IMR-90 (cell line): Measurements from ENCODE around the gene PRDM5. TPM values are rescaled to one million over a fixed set of nuclear protein-coding genes. Genes with fewer than 3 reads are reported as not detected.

Experiments
- ATAC-seq: fragments of 200-7000 bp; cut with Tn5 transposase; 2 replicates; pipeline ENCODE4 v1.9.1; 2020; ENCODE audit warnings: low read depth, mild to moderate bottlenecking, moderate library complexity
- BruUV-seq: library from RNA; stranded (reverse); fragments of 400-500 nt; replicated peaks from 2 replicates; lab custom pipeline; 2021; lab: Mats Ljungman, UMichigan
- CTCF ChIA-PET: fragments of 300-600 bp; formaldehyde crosslinking; extraction: SDS; loops from one replicate; lab custom pipeline; 2021; ENCODE audit warnings: antibody characterized with exemption; lab: Yijun Ruan, JAX
- POLR2A ChIA-PET: fragments of 300-600 bp; sonication (Branson Sonifier 250); formaldehyde crosslinking; loops from one replicate; lab custom pipeline; 2022; ENCODE audit warnings: antibody characterized with exemption; ENCODE audit not compliant: unreplicated experiment; lab: Charles Lee
- DNase-seq: peaks from one replicate; pipeline ENCODE4 v3.0.0; 2013
- H2AFZ ChIP-seq: replicated peaks from 2 replicates; pipeline ENCODE3; 2013; ENCODE audit warnings: low read length, mild to moderate bottlenecking; ENCODE audit not compliant: poor library complexity
- H2AK5ac ChIP-seq: 2 replicates; pipeline ENCODE4 v1.6.1; 2013; ENCODE audit warnings: low read depth, low read length, inconsistent platforms
- H2AK9ac ChIP-seq: replicated peaks from 2 replicates; pipeline ENCODE3; 2013; ENCODE audit warnings: mild to moderate bottlenecking, low read depth, low read length, moderate library complexity; ENCODE audit not compliant: poor library complexity
- H2BK120ac ChIP-seq: 2 replicates; pipeline ENCODE4 v1.6.1; 2013; ENCODE audit warnings: low read depth, low read length, inconsistent platforms
- H2BK15ac ChIP-seq: 3 replicates; pipeline ENCODE4 v1.6.1; 2013; ENCODE audit warnings: low read depth, low read length, inconsistent platforms
- H2BK20ac ChIP-seq: 2 replicates; pipeline ENCODE4 v1.6.1; 2013; ENCODE audit warnings: low read depth, mild to moderate bottlenecking, inconsistent platforms, low read length, moderate library complexity
- H2BK5ac ChIP-seq: 2 replicates; pipeline ENCODE4 v1.6.1; 2013; ENCODE audit warnings: mild to moderate bottlenecking, low read depth, low read length, inconsistent platforms; ENCODE audit not compliant: poor library complexity, severe bottlenecking
- H3K14ac ChIP-seq: replicated peaks from 2 replicates; pipeline ENCODE4 v1.6.1; 2013; ENCODE audit warnings: low read depth, low read length, inconsistent platforms
- H3K18ac ChIP-seq: 2 replicates; pipeline ENCODE4 v1.6.1; 2013; ENCODE audit warnings: low read depth, low read length, control low read depth
- H3K23ac ChIP-seq: 2 replicates; pipeline ENCODE4 v1.6.1; 2013; ENCODE audit warnings: low read depth, low read length, inconsistent platforms
- H3K27ac ChIP-seq: 2 replicates; pipeline ENCODE4 v1.5.1; 2013; ENCODE audit warnings: mild to moderate bottlenecking, control low read depth, low read length; ENCODE audit not compliant: insufficient read depth
- H3K27me3 ChIP-seq: 2 replicates; pipeline ENCODE4 v1.6.1; 2013; ENCODE audit warnings: low read length; ENCODE audit not compliant: control insufficient read depth, insufficient read depth
- H3K36me3 ChIP-seq: 2 replicates; pipeline ENCODE4 v1.6.1; 2013; ENCODE audit warnings: low read length, mixed read lengths; ENCODE audit not compliant: control insufficient read depth, insufficient read depth
- H3K4ac ChIP-seq: 2 replicates; pipeline ENCODE4 v1.6.1; 2013; ENCODE audit warnings: low read depth, low read length, inconsistent platforms
- H3K4me1 ChIP-seq: 2 replicates; pipeline ENCODE4 v1.6.1; 2013; ENCODE audit warnings: low read length, mixed read lengths; ENCODE audit not compliant: control insufficient read depth, insufficient read depth
- H3K4me2 ChIP-seq: 2 replicates; pipeline ENCODE4 v1.6.1; 2013; ENCODE audit warnings: low read depth, mild to moderate bottlenecking, control low read depth, low read length, moderate library complexity
- H3K4me3 ChIP-seq: 2 replicates; pipeline ENCODE4 v1.5.1; 2013; ENCODE audit warnings: low read depth, mild to moderate bottlenecking, control low read depth, low read length, moderate library complexity; ENCODE audit not compliant: insufficient read depth
- H3K56ac ChIP-seq: 2 replicates; pipeline ENCODE4 v1.6.1; 2013; ENCODE audit warnings: low read length, inconsistent platforms; ENCODE audit not compliant: insufficient read depth; ENCODE audit errors: extremely low read depth
- H3K79me1 ChIP-seq, 2 experiments: 2 replicates each; pipeline ENCODE4 v1.6.1; 2013; ENCODE audit warnings: low read length in 2 of 2, inconsistent platforms in 1 of 2, low read depth in 1 of 2
- H3K9ac ChIP-seq: 2 replicates; pipeline ENCODE4 v1.6.1; 2013; ENCODE audit warnings: low read depth, low read length, control low read depth
- H3K9me1 ChIP-seq: 2 replicates; pipeline ENCODE4 v1.6.1; 2013; ENCODE audit warnings: low read length, inconsistent platforms; ENCODE audit not compliant: insufficient read depth
- H3K9me3 ChIP-seq: 2 replicates; pipeline ENCODE4 v1.6.1; 2013; ENCODE audit warnings: low read length; ENCODE audit not compliant: control insufficient read depth, insufficient read depth
- H4K20me1 ChIP-seq: 2 replicates; pipeline ENCODE4 v1.6.1; 2013; ENCODE audit warnings: low read length, inconsistent platforms; ENCODE audit not compliant: insufficient read depth
- H4K5ac ChIP-seq: 2 replicates; pipeline ENCODE4 v1.6.1; 2013; ENCODE audit warnings: mild to moderate bottlenecking, low read depth, low read length, control low read depth
- H4K8ac ChIP-seq, 2 experiments: 2 replicates each; pipeline ENCODE4 v1.6.1; 2013; ENCODE audit warnings: low read depth in 2 of 2, low read length in 2 of 2, control low read depth in 1 of 2, inconsistent platforms in 1 of 2
- H4K91ac ChIP-seq: 2 replicates; pipeline ENCODE4 v1.6.1; 2013; ENCODE audit warnings: low read depth, low read length, inconsistent platforms; ENCODE audit not compliant: insufficient read depth
- BHLHE40 ChIP-seq: fragments of 150-350 bp; IDR thresholded peaks from 2 replicates; pipeline ENCODE4 v1.6.1; 2016; ENCODE audit warnings: mild to moderate bottlenecking, low read depth, low read length
- CEBPB ChIP-seq: IDR thresholded peaks from 2 replicates; pipeline ENCODE4 v1.6.1; 2012; ENCODE audit warnings: low read depth, low read length, improper control_type of control experiment
- CTCF ChIP-seq: conservative IDR thresholded peaks from 2 replicates; pipeline ENCODE4 v1.5.1; 2012; ENCODE audit warnings: mild to moderate bottlenecking, low read depth, low read length, improper control_type of control experiment
- MAFK ChIP-seq: IDR thresholded peaks from 2 replicates; pipeline ENCODE4 v1.6.1; 2012; ENCODE audit warnings: low read depth, low read length, improper control_type of control experiment
- MXI1 ChIP-seq: IDR thresholded peaks from 2 replicates; pipeline ENCODE4 v1.6.1; 2012; ENCODE audit warnings: low read depth, mild to moderate bottlenecking, low read length, moderate library complexity, borderline replicate concordance
- NFE2L2 ChIP-seq: fragments of 150-350 bp; IDR thresholded peaks from 2 replicates; pipeline ENCODE4 v1.6.1; 2016; ENCODE audit warnings: low read depth, mild to moderate bottlenecking, low read length
- RAD21 ChIP-seq: IDR thresholded peaks from 2 replicates; pipeline ENCODE4 v1.6.1; 2012; ENCODE audit warnings: low read length, improper control_type of control experiment
- RCOR1 ChIP-seq: IDR thresholded peaks from 2 replicates; pipeline ENCODE4 v1.6.1; 2012; ENCODE audit warnings: mild to moderate bottlenecking, low read length, improper control_type of control experiment; ENCODE audit not compliant: insufficient replicate concordance
- RFX5 ChIP-seq: IDR thresholded peaks from 2 replicates; pipeline ENCODE4 v1.8.0; 2012; ENCODE audit warnings: low read depth, mild to moderate bottlenecking, low read length, moderate library complexity
- SMC3 ChIP-seq: fragments of 150-350 bp; IDR thresholded peaks from 2 replicates; pipeline ENCODE4 v1.6.1; 2016; ENCODE audit warnings: low read depth, mild to moderate bottlenecking, antibody characterized with exemption, low read length, moderate library complexity
- USF2 ChIP-seq: fragments of 150-350 bp; IDR thresholded peaks from 2 replicates; pipeline ENCODE4 v1.6.1; 2017; ENCODE audit warnings: mild to moderate bottlenecking, antibody characterized with exemption, low read length, low read depth
- WGBS, 2 experiments: methylation state at CpG; one replicate each; pipeline versions ENCODE4 v1.1.5 to v1.1.7; 2013; ENCODE audit warnings: missing lambda C conversion rate in 2 of 2; ENCODE audit not compliant: insufficient read length in 1 of 2; ENCODE audit errors: extremely low coverage in 2 of 2; 5-methylcytosine and 5-hydroxymethylcytosine counted together
- dilution Hi-C: fragments of 300-500 bp; cut with HindIII; formaldehyde crosslinking; loops from one replicate; pipeline ENCODE4 v1.14.3; 2018; ENCODE audit warnings: low sequenced_read_pairs; ENCODE audit not compliant: unreplicated experiment
- in situ Hi-C: fragments of 300-500 bp; cut with MboI; formaldehyde crosslinking; loops from 3 replicates; pipeline ENCODE4 v1.14.3; 2019; ENCODE audit warnings: low sequenced_read_pairs, inconsistent platforms, mixed read lengths
- intact Hi-C: fragments of 100-400 bp; cut with micrococcal nuclease; formaldehyde crosslinking; loops from 2 replicates; pipeline ENCODE4 v1.10.0; 2022
- polyA plus RNA-seq, 3 experiments: library from polyadenylated mRNA; depleted of rRNA; stranded (reverse); fragments of >200 nt; gene quantifications; 2 replicates each; pipeline ENCODE4 v1.2.3, GENCODE V29; 2012; ENCODE audit warnings: low replicate concordance in 1 of 3
- total RNA-seq: library from RNA; depleted of rRNA; stranded (reverse); fragments of >200 nt; gene quantifications from 2 replicates; pipeline ENCODE4 v1.2.3, GENCODE V29; 2012
- TF ChIP-seq, protein P1 (sequence below): fragments of 150-350 bp; IDR thresholded peaks from 2 replicates; pipeline ENCODE4 v1.6.1; 2016; ENCODE audit warnings: low read depth, mild to moderate bottlenecking, low read length, moderate library complexity, borderline replicate concordance

Gene PRDM5
- total and polyA plus RNA-seq, 2 of the 4 experiments (the other 2 are of a cell fraction) = 4.1 to 10.8 TPM

DNA sequence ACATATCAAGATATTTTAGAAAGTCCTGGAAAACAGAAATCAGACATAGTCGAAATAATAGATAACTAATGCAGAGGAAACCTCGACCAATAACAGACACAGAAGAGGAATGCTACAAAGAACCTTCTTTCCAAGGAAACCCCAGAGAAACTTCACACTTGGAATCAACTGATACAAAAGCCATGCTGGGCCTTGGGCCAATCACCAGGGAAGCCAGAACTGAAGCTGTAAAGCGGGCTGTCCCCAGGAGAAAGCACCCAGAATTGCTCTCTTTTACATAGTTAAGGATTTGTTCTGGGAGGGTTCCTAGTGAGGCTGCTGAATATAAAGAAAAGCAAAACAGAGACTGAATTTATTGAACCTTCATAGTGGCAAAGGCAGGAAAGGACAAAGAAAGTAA is 100.5 kb downstream of the PRDM5 start:
- Histone ChIP-seq H3K79me1 (no peaks in the 10 kb centered on the region), H3K36me3 (no peaks in the 10 kb centered on the region), H2BK120ac (no peak overlapping the region), H3K18ac (no peak overlapping the region), H3K9ac (no peak overlapping the region), H3K4me1 (no peaks in the 10 kb centered on the region), H2BK15ac (no peak overlapping the region), H2AFZ (no peak overlapping the region), H3K4me3 (no peak overlapping the region), H4K5ac (no peak overlapping the region), H4K91ac (no peak overlapping the region), H2AK9ac (no peak overlapping the region), H3K9me3 (no peaks in the 10 kb centered on the region), H3K27me3 (no peaks in the 10 kb centered on the region), H2BK5ac (no peak overlapping the region), H4K20me1 (no peaks in the 10 kb centered on the region), H3K9me1 (no peaks in the 10 kb centered on the region), H2AK5ac (no peak overlapping the region), H3K4ac (no peak overlapping the region), H2BK20ac (no peak overlapping the region), H3K14ac (no peak overlapping the region), H3K4me2 (no peak overlapping the region), H3K27ac (no peak overlapping the region), H4K8ac (no peak overlapping the region), H3K23ac (no peak overlapping the region), H3K56ac (no peak overlapping the region)
- no peak for DNase-seq
- dilution Hi-C loops (no loop called here), in situ Hi-C loops (no loop called here), intact Hi-C loops (no loop called here)
- no CpG with 5 or more reads among the region's 3 CpGs for WGBS, 2 experiments
- no TSS peak for BruUV-seq
- ChIA-PET POLR2A (no interaction called here), CTCF (no interaction called here)
- ATAC-seq = no peak
- TF ChIP-seq NFE2L2 = no peak
- no peak for TF ChIP-seq RCOR1
- no peak for TF ChIP-seq MAFK
- no peak for TF ChIP-seq USF2
- TF ChIP-seq CTCF = no peak
- TF ChIP-seq BHLHE40 = no peak
- TF ChIP-seq MXI1 = no peak
- TF ChIP-seq RAD21 = no peak
- TF ChIP-seq, protein P1, sequence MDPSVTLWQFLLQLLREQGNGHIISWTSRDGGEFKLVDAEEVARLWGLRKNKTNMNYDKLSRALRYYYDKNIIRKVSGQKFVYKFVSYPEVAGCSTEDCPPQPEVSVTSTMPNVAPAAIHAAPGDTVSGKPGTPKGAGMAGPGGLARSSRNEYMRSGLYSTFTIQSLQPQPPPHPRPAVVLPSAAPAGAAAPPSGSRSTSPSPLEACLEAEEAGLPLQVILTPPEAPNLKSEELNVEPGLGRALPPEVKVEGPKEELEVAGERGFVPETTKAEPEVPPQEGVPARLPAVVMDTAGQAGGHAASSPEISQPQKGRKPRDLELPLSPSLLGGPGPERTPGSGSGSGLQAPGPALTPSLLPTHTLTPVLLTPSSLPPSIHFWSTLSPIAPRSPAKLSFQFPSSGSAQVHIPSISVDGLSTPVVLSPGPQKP = no peak
- TF ChIP-seq SMC3 = no peak
- no peak for TF ChIP-seq RFX5
- no peak for TF ChIP-seq CEBPB
